ENCODE results near the gene PALMD. TPM values are rescaled to one million over a fixed set of nuclear protein-coding genes. Genes with fewer than 3 reads are reported as not detected.

The PALMD gene
- not detected for polyA plus RNA-seq (2012; ENCODE audit: missing spikeins)

DNA sequence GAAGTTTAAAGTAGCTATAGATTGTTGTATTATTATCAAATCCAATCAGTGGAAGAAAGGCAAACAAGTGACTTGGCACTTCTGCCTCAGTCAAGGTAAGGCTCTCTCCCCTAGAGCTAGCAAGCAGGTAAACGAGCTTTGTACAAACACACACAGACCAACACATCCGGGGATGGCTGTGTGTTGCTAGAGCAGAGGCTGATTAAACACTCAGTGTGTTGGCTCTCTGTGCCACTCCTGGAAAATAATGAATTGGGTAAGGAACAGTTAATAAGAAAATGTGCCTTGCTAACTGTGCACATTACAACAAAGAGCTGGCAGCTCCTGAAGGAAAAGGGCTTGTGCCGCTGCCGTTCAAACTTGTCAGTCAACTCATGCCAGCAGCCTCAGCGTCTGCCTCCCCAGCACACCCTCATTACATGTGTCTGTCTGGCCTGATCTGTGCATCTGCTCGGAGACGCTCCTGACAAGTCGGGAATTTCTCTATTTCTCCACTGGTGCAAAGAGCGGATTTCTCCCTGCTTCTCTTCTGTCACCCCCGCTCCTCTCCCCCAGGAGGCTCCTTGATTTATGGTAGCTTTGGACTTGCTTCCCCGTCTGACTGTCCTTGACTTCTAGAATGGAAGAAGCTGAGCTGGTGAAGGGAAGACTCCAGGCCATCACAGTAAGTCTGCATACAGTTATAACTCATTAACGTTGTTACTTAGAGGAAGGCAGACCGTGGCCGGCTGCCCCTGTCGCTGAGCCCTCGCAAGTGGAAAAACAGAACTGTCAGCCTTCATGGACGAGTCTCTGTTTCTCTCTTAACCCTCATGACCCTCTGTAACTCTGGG is at the start of gene PALMD:
Gene PALMD (plus strand): TSS at position 415 of the 833 bp plus-strand sequence. CDS start 205 bp downstream, at position 620.
- DNase-seq (ENCODE audit: insufficient read length) (no peak), FAIRE-seq (no peak)

GRCh38 chr1:99598738-99599411 is 47.0 kb upstream of the PALMD start:
- FAIRE-seq, result no peak
- no peak for DNase-seq (ENCODE audit: insufficient read length)
- TF ChIP-seq POLR2AphosphoS5 (IDR thresholded peaks at IDR 0.05; ENCODE audit: low read depth, low read length), result no peak
- TF ChIP-seq POLR2A (IDR thresholded peaks at IDR 0.05; ENCODE audit: low read depth, low read length), result no peak
- TF ChIP-seq TAF1 (IDR thresholded peaks at IDR 0.05; ENCODE audit: borderline replicate concordance, low read depth, low read length), result no peak

More for the DNA sequence above, at the start of gene PALMD:
- no peak for TF ChIP-seq TAF1 (IDR thresholded peaks at IDR 0.05; ENCODE audit: borderline replicate concordance, low read depth, low read length)
- no peak for TF ChIP-seq POLR2AphosphoS5 (IDR thresholded peaks at IDR 0.05; ENCODE audit: low read depth, low read length)
- no peak for TF ChIP-seq POLR2A (IDR thresholded peaks at IDR 0.05; ENCODE audit: low read depth, low read length)

DNA sequence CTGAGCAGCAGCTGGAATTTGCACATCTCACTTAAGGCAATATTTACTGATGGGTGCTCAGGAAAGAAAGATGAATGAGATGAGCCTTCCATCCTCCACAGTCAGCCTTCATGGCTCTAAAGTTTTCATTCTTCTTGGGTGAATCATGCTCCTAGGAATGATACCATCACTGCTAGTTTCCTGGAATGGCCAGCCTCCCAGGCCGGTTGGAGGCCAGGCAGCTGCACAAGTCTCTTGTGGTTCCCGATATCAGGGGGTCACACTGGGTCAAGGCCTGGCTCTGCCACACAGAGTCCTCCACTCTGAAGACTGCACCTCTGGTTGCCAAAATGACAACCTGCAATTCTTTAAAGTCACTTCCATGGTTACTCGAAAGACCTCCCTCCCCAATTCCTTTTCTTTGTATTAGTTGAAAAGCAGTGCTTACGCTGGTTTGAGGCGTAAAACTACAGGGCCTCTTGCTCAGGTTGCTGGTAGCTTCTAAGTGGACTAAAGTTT is 46.2 kb upstream of the PALMD start:
- no peak for DNase-seq (ENCODE audit: insufficient read length)
- FAIRE-seq, result no peak
- TF ChIP-seq TAF1 (IDR thresholded peaks at IDR 0.05; ENCODE audit: borderline replicate concordance, low read depth, low read length), result no peak
- TF ChIP-seq POLR2AphosphoS5 (IDR thresholded peaks at IDR 0.05; ENCODE audit: low read depth, low read length), result no peak
- TF ChIP-seq POLR2A (IDR thresholded peaks at IDR 0.05; ENCODE audit: low read depth, low read length), result no peak

DNA sequence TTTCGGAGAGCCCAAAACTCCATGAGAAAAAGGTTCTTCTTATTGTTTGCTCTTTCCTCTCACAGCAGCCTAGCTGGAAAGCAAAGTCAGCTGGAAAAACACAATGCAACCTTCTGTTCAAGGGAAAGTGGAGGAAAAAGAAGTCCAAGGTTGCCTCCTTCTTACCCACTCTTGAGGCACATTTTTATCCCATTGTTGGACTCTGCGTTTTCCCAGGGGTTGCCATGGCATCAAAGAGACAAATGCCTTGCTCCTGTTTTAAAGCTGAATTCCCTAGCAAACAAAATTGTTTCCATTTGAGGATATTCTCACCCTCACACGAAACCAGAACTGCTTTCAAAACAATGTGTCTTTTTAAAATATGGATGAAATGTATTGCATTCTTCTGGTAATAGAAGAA is 45.1 kb upstream of the PALMD start:
- no peak for DNase-seq (ENCODE audit: insufficient read length)
- TF ChIP-seq TAF1 (IDR thresholded peaks at IDR 0.05; ENCODE audit: borderline replicate concordance, low read depth, low read length), result no peak
- no peak for TF ChIP-seq POLR2A (IDR thresholded peaks at IDR 0.05; ENCODE audit: low read depth, low read length)
- TF ChIP-seq POLR2AphosphoS5 (IDR thresholded peaks at IDR 0.05; ENCODE audit: low read depth, low read length), result no peak
- no peak for FAIRE-seq

GRCh38 chr1:99601208-99601607 is 44.7 kb upstream of the PALMD start:
- FAIRE-seq (no peak), DNase-seq (ENCODE audit: insufficient read length) (no peak)
- TF ChIP-seq TAF1 (IDR thresholded peaks at IDR 0.05; ENCODE audit: borderline replicate concordance, low read depth, low read length), result no peak
- TF ChIP-seq POLR2AphosphoS5 (IDR thresholded peaks at IDR 0.05; ENCODE audit: low read depth, low read length), result no peak
- no peak for TF ChIP-seq POLR2A (IDR thresholded peaks at IDR 0.05; ENCODE audit: low read depth, low read length)

DNA sequence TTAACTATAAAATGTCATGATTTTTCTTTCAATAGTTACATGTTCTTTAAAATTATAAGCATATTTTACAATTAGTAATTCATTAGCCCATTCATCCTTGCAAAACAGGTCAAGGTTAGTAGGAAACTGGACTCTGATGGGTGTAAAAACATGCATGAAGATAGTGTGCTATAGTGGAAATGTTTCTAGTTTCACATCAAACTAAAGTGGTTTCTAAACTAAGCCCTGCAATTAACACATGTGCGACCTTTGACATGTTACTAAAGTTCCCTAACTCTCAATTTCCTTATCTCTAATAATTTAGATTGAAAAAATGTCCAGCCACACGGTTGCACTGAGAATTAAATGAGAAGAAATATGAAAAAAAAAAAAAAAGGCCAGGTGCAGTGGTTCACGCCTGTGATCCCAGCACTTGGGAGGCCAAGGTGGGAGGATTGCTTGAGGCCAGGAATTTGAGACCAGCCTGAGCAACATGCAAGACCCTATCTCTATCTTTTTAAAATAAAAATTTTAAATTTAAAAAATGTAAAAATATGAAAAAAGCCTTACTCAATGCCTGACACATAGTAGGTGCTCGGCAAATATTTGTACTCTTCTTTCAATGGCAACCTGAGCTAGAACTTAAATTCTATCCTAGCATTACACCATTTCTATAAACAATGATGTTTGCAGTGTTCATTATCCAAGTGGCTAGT is 44.1 kb upstream of the PALMD start:
- DNase-seq (ENCODE audit: insufficient read length), result no peak
- TF ChIP-seq TAF1 (IDR thresholded peaks at IDR 0.05; ENCODE audit: borderline replicate concordance, low read depth, low read length), result no peak
- no peak for FAIRE-seq

GRCh38 chr1:99602404-99602969 is 43.4 kb upstream of the PALMD start:
- DNase-seq (ENCODE audit: insufficient read length) (no peak), FAIRE-seq (no peak)
- TF ChIP-seq POLR2A (IDR thresholded peaks at IDR 0.05; ENCODE audit: low read depth, low read length) (no peak), POLR2AphosphoS5 (IDR thresholded peaks at IDR 0.05; ENCODE audit: low read depth, low read length) (no peak), TAF1 (IDR thresholded peaks at IDR 0.05; ENCODE audit: borderline replicate concordance, low read depth, low read length) (no peak)

- FAIRE-seq (no peak), DNase-seq (ENCODE audit: insufficient read length) (no peak)
- TF ChIP-seq TAF1 (IDR thresholded peaks at IDR 0.05; ENCODE audit: borderline replicate concordance, low read depth, low read length), result no peak
- TF ChIP-seq POLR2AphosphoS5 (IDR thresholded peaks at IDR 0.05; ENCODE audit: low read depth, low read length), result no peak
- no peak for TF ChIP-seq POLR2A (IDR thresholded peaks at IDR 0.05; ENCODE audit: low read depth, low read length)
Measured at GRCh38 chr1:99603699-99604560, 42.0 kb upstream of the PALMD start.

DNA sequence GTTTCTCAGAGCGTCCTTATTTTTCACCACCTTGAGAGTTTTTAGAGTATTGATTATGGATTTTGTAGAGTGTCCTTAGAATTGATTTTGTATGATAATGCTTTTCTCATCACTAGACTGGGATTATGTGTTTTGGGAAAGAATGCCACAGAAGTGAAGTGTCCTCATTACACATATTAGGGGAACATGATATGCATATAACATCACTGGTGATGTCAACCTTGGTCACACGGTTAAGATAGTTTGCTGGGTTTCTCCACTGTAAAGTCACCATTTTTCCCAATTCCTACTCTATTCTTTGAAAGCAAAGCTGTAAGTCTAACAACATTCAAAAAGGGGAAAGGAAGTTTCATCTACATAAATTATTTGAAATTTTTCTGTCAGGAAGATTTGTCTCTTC is 39.6 kb upstream of the PALMD start:
- no peak for TF ChIP-seq POLR2AphosphoS5 (IDR thresholded peaks at IDR 0.05; ENCODE audit: low read depth, low read length)
- TF ChIP-seq POLR2A (IDR thresholded peaks at IDR 0.05; ENCODE audit: low read depth, low read length), result no peak
- no peak for TF ChIP-seq TAF1 (IDR thresholded peaks at IDR 0.05; ENCODE audit: borderline replicate concordance, low read depth, low read length)
- no peak for FAIRE-seq
- no peak for DNase-seq (ENCODE audit: insufficient read length)

GRCh38 chr1:99607590-99607989 is 38.3 kb upstream of the PALMD start:
- no peak for FAIRE-seq
- DNase-seq (ENCODE audit: insufficient read length), result no peak
- TF ChIP-seq TAF1 (IDR thresholded peaks at IDR 0.05; ENCODE audit: borderline replicate concordance, low read depth, low read length) (no peak), POLR2A (IDR thresholded peaks at IDR 0.05; ENCODE audit: low read depth, low read length) (no peak), POLR2AphosphoS5 (IDR thresholded peaks at IDR 0.05; ENCODE audit: low read depth, low read length) (no peak)

Data from GM12892 (cell line).